GM13977 (cell line): ENCODE data around the gene HNRNPU.

Source experiments
- DNase-seq: peaks from one replicate; pipeline ENCODE4 v3.0.0; 2012; ENCODE audit warnings: low spot score
- CTCF ChIP-seq: IDR thresholded peaks from 2 replicates; pipeline ENCODE4 v1.5.1; 2012; ENCODE audit warnings: mild to moderate bottlenecking, control low read depth; ENCODE audit not compliant: insufficient read depth; ENCODE audit errors: extremely low read depth, missing control alignments
- in situ Hi-C: fragments of 300-500 bp; cut with MboI; formaldehyde crosslinking; loops from one replicate; pipeline ENCODE4 v1.12.0; 2022; ENCODE audit warnings: low sequenced_read_pairs, low pct_unique_long_range_greater_than_20kb, mixed read lengths, inconsistent platforms; ENCODE audit not compliant: unreplicated experiment

HNRNPU gene

GRCh38 chr1:244826712-244827111, 37.6 kb downstream of the HNRNPU start:
- TF ChIP-seq CTCF, result no peak
- in situ Hi-C loops, result no loop called here
- DNase-seq, result no peak

- DNase-seq, result no peak
- TF ChIP-seq CTCF, result no peak
- in situ Hi-C loops, result no loop called here
Observed at GRCh38 chr1:244822878-244823277, 41.5 kb downstream of the HNRNPU start.

GRCh38 chr1:244821134-244821533, 43.2 kb downstream of the HNRNPU start:
- DNase-seq, result no peak
- TF ChIP-seq CTCF, result no peak
- in situ Hi-C loops, result no loop called here

GRCh38 chr1:244820131-244820530, 44.2 kb downstream of the HNRNPU start:
- no peak for DNase-seq
- TF ChIP-seq CTCF, result no peak
- in situ Hi-C loops, result no loop called here

GRCh38 chr1:244817415-244817894, 46.9 kb downstream of the HNRNPU start:
- no peak for TF ChIP-seq CTCF
- in situ Hi-C loops, result no loop called here
- DNase-seq, result no peak

GRCh38 chr1:244815600-244816099, 48.7 kb downstream of the HNRNPU start:
- TF ChIP-seq CTCF, result no peak
- DNase-seq, result no peak

GRCh38 chr1:244813327-244813726, 51.0 kb downstream of the HNRNPU start:
- TF ChIP-seq CTCF, result no peak
- in situ Hi-C loops, result no loop called here
- DNase-seq, result no peak

More at GRCh38 chr1:244815600-244816099, 48.7 kb downstream of the HNRNPU start:
- in situ Hi-C loops, result no loop called here
